ENCODE measurements around the gene SAT1. TPM values are rescaled to one million over a fixed set of nuclear protein-coding genes. Genes with fewer than 3 reads are reported as not detected.

The SAT1 gene
- total and polyA plus RNA-seq, 10 of the 15 experiments (the other 5 are each of a cell fraction or from before 2014, with no cell fraction given), result 42.2 to 234 (median 60.4) TPM

DNA sequence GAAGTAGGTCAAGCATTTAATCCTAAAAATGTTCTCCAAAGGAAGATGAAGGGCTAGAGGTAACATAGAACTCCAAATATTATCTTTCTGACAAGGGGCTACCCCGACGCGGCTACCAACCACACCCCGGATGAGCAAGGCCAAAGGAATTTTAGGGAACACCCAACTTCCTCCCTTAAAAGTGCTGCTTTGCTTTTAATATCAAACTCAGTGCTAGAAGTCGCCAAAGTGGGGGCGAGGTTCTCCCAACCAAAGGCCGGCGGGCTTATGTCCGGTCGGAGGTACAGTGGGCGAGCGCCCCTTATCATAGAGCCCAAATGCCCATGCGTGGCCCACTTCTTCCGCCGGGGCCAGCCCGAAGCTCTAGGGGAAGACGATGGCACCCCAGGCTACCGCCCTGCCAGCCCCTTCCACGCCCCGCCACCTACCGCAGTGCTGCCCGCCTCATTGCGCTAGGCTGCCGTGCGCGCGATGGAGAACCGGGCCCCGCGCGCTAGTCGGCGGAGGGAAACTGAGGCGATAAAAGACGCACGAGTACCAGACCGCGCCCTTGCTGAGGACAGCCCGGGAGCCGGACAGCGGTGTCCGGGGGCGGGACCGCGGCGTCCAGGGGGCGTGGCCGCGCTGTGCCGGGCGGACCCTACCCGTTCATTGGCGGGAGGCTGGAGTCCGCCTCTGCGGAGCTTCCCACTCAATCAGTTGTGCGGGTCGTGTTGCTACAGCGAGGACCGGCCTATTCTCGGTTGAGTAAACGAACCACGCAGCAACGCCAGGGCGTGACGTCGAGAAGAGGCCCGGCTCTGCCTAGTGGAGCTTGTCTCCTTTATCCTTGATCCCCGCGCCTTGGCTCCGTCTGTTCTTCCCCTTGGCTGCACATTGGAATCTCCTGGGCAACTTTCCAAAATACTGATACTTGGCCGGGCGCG, 40.0 kb upstream of the SAT1 start, which contains the start of gene ACOT9 (continued):
- TF ChIP-seq IRF4 (IDR thresholded peaks at IDR 0.05; ENCODE audit: low read depth, low read length), result no peak
- TF ChIP-seq MYC (IDR thresholded peaks at IDR 0.05; ENCODE audit: insufficient read depth, insufficient read length, insufficient replicate concordance, low read length, severe bottlenecking), result no peak
- TF ChIP-seq, protein P1, sequence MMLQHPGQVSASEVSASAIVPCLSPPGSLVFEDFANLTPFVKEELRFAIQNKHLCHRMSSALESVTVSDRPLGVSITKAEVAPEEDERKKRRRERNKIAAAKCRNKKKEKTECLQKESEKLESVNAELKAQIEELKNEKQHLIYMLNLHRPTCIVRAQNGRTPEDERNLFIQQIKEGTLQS (IDR thresholded peaks at IDR 0.05; ENCODE audit: borderline replicate concordance, extremely low read depth, low read depth, low read length), result no peak
- peak; percentile 63 to 69 for TF ChIP-seq IKZF2 (IDR thresholded peaks at IDR 0.05)
- TF ChIP-seq RAD21 (IDR thresholded peaks at IDR 0.05; ENCODE audit: insufficient read depth, low read depth, low read length), result no peak
- no peak for TF ChIP-seq NFXL1 (IDR thresholded peaks at IDR 0.05; ENCODE audit: borderline replicate concordance)
- TF ChIP-seq STAT3 (IDR thresholded peaks at IDR 0.05; ENCODE audit: low read depth, low read length), result no peak
- TF ChIP-seq BCL3 (IDR thresholded peaks at IDR 0.05; ENCODE audit: borderline replicate concordance, insufficient read depth, low read depth, low read length, poor library complexity, severe bottlenecking), result no peak
- TF ChIP-seq REST (IDR thresholded peaks at IDR 0.05; ENCODE audit: low read depth, low read length), result no peak
- no peak for TF ChIP-seq ZNF207 (IDR thresholded peaks at IDR 0.05; ENCODE audit: borderline replicate concordance)
- no peak for TF ChIP-seq NBN (IDR thresholded peaks at IDR 0.05)
- TF ChIP-seq, protein P2, sequence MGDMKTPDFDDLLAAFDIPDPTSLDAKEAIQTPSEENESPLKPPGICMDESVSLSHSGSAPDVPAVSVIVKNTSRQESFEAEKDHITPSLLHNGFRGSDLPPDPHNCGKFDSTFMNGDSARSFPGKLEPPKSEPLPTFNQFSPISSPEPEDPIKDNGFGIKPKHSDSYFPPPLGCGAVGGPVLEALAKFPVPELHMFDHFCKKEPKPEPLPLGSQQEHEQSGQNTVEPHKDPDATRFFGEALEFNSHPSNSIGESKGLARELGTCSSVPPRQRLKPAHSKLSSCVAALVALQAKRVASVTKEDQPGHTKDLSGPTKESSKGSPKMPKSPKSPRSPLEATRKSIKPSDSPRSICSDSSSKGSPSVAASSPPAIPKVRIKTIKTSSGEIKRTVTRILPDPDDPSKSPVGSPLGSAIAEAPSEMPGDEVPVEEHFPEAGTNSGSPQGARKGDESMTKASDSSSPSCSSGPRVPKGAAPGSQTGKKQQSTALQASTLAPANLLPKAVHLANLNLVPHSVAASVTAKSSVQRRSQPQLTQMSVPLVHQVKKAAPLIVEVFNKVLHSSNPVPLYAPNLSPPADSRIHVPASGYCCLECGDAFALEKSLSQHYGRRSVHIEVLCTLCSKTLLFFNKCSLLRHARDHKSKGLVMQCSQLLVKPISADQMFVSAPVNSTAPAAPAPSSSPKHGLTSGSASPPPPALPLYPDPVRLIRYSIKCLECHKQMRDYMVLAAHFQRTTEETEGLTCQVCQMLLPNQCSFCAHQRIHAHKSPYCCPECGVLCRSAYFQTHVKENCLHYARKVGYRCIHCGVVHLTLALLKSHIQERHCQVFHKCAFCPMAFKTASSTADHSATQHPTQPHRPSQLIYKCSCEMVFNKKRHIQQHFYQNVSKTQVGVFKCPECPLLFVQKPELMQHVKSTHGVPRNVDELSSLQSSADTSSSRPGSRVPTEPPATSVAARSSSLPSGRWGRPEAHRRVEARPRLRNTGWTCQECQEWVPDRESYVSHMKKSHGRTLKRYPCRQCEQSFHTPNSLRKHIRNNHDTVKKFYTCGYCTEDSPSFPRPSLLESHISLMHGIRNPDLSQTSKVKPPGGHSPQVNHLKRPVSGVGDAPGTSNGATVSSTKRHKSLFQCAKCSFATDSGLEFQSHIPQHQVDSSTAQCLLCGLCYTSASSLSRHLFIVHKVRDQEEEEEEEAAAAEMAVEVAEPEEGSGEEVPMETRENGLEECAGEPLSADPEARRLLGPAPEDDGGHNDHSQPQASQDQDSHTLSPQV (IDR thresholded peaks at IDR 0.05), result no peak
- TF ChIP-seq KLF5 (IDR thresholded peaks at IDR 0.05; ENCODE audit: partially characterized antibody), result no peak
- no peak for TF ChIP-seq FOS (IDR thresholded peaks at IDR 0.05; ENCODE audit: borderline replicate concordance, extremely low read depth, insufficient read length)
- TF ChIP-seq TCF3 (IDR thresholded peaks at IDR 0.05; ENCODE audit: borderline replicate concordance, insufficient read depth, low read depth, low read length), result no peak
- no peak for TF ChIP-seq BCL11A (IDR thresholded peaks at IDR 0.05; ENCODE audit: low read depth, low read length)
- no peak for TF ChIP-seq IRF5 (IDR thresholded peaks at IDR 0.05; ENCODE audit: borderline replicate concordance)
- TF ChIP-seq HCFC1 (IDR thresholded peaks at IDR 0.05; ENCODE audit: low read length), result no peak
